Muscle layer of duodenum (tissue), 2 donors: Measurements from ENCODE around the gene TMEM204.
A peak's percentile ranks its signal among the peaks of the same experiment; 100 is the strongest.

Experiments
- H3K27ac ChIP-seq: one replicate; pipeline ENCODE4 v1.7.0; 2013; ENCODE audit warnings: mild to moderate bottlenecking, low read length
- H3K27me3 ChIP-seq: one replicate; pipeline ENCODE4 v1.7.0; 2013; ENCODE audit warnings: low read depth, mild to moderate bottlenecking, control low read depth, low read length
- H3K36me3 ChIP-seq, 2 donors: one replicate each; pipeline ENCODE4 v1.7.0; 2013; ENCODE audit warnings: low read length in 2 of 2, control low read depth in 1 of 2, mild to moderate bottlenecking in 1 of 2; ENCODE audit not compliant: insufficient read depth in 2 of 2, control insufficient read depth in 1 of 2
- H3K4me1 ChIP-seq, 2 donors: one replicate each; pipeline ENCODE4 v1.7.0; 2013; ENCODE audit warnings: low read length in 2 of 2, mild to moderate bottlenecking in 2 of 2, control low read depth in 1 of 2, moderate library complexity in 1 of 2; ENCODE audit not compliant: insufficient read depth in 2 of 2, control insufficient read depth in 1 of 2
- H3K4me3 ChIP-seq, 2 donors: one replicate each; pipeline ENCODE4 v1.7.0; 2013; ENCODE audit warnings: low read length in 2 of 2, low read depth in 1 of 2, mild to moderate bottlenecking in 1 of 2
- H3K9me3 ChIP-seq, 2 donors: one replicate each; pipeline ENCODE4 v1.7.0; 2013; ENCODE audit warnings: low read length in 2 of 2, control low read depth in 1 of 2, mild to moderate bottlenecking in 1 of 2; ENCODE audit not compliant: control insufficient read depth in 1 of 2
- donor health status: healthy.

TMEM204 gene

GRCh38 chr16:1543085-1543896 is 9.8 kb downstream of the TMEM204 start:
- H3K36me3 ChIP-seq = peaks cover 10 to 34% of the 10 kb centered on the region in 2 donors
- no peaks in the 10 kb centered on the region for H3K9me3 ChIP-seq
- H3K27me3 ChIP-seq = no peaks in the 10 kb centered on the region
- H3K27ac ChIP-seq = no peak overlapping the region
- peaks cover 13 to 55% of the 10 kb centered on the region in 2 donors for H3K4me1 ChIP-seq
- no peak overlapping the region for H3K4me3 ChIP-seq

- peaks cover 3 to 17% of the 10 kb centered on the region in 2 donors for H3K36me3 ChIP-seq
- H3K27me3 ChIP-seq = no peaks in the 10 kb centered on the region
- H3K9me3 ChIP-seq = no peaks in the 10 kb centered on the region
- peak overlapping the region in 1 of 2 donors; percentile 43 for H3K4me3 ChIP-seq
- peaks cover 13 to 58% of the 10 kb centered on the region in 2 donors for H3K4me1 ChIP-seq
- peak overlapping the region; percentile 52 for H3K27ac ChIP-seq
Measured at GRCh38 chr16:1545044-1546040, 11.9 kb downstream of the TMEM204 start.

GRCh38 chr16:1546430-1546829 is 13.0 kb downstream of the TMEM204 start:
- peaks cover 0 to 15% of the 10 kb centered on the region in 2 donors for H3K36me3 ChIP-seq
- H3K27ac ChIP-seq = no peak overlapping the region

GRCh38 chr16:1548233-1548632 is 14.8 kb downstream of the TMEM204 start:
- H3K4me1 ChIP-seq = peaks cover 11 to 54% of the 10 kb centered on the region in 2 donors
- no peaks in the 10 kb centered on the region for H3K27me3 ChIP-seq
- H3K4me3 ChIP-seq = no peak overlapping the region
- H3K27ac ChIP-seq = no peak overlapping the region
- no peaks in the 10 kb centered on the region for H3K9me3 ChIP-seq
- H3K36me3 ChIP-seq = peaks cover 0 to 4% of the 10 kb centered on the region in 2 donors

More at GRCh38 chr16:1546430-1546829, 13.0 kb downstream of the TMEM204 start:
- Histone ChIP-seq H3K4me1 (peaks cover 13 to 62% of the 10 kb centered on the region in 2 donors), H3K9me3 (no peaks in the 10 kb centered on the region), H3K4me3 (peak overlapping the region in 1 of 2 donors; percentile 43), H3K27me3 (no peaks in the 10 kb centered on the region)

GRCh38 chr16:1548727-1549126 is 15.3 kb downstream of the TMEM204 start:
- Histone ChIP-seq H3K27me3 (no peaks in the 10 kb centered on the region), H3K4me1 (peaks cover 11 to 53% of the 10 kb centered on the region in 2 donors), H3K9me3 (no peaks in the 10 kb centered on the region), H3K36me3 (peaks cover 0 to 4% of the 10 kb centered on the region in 2 donors), H3K27ac (no peak overlapping the region), H3K4me3 (no peak overlapping the region)

GRCh38 chr16:1550069-1550468 is 16.6 kb downstream of the TMEM204 start:
- no peaks in the 10 kb centered on the region for H3K9me3 ChIP-seq
- peaks cover 3 to 12% of the 10 kb centered on the region in 2 donors for H3K36me3 ChIP-seq
- no peak overlapping the region for H3K27ac ChIP-seq
- no peak overlapping the region for H3K4me3 ChIP-seq
- H3K4me1 ChIP-seq = peaks cover 11 to 53% of the 10 kb centered on the region in 2 donors
- H3K27me3 ChIP-seq = no peaks in the 10 kb centered on the region

- no peak overlapping the region for H3K27ac ChIP-seq
- no peaks in the 10 kb centered on the region for H3K9me3 ChIP-seq
- no peak overlapping the region for H3K4me3 ChIP-seq
- peaks cover 7 to 49% of the 10 kb centered on the region in 2 donors for H3K4me1 ChIP-seq
- H3K27me3 ChIP-seq = no peaks in the 10 kb centered on the region
- peaks cover 7 to 18% of the 10 kb centered on the region in 2 donors for H3K36me3 ChIP-seq
Measured at GRCh38 chr16:1550696-1551095, 17.2 kb downstream of the TMEM204 start.

- Histone ChIP-seq H3K36me3 (peaks cover 7 to 19% of the 10 kb centered on the region in 2 donors), H3K4me1 (peaks cover 3 to 44% of the 10 kb centered on the region in 2 donors), H3K27ac (no peak overlapping the region), H3K27me3 (no peaks in the 10 kb centered on the region), H3K4me3 (no peak overlapping the region), H3K9me3 (no peaks in the 10 kb centered on the region)
Measured at GRCh38 chr16:1551166-1551565, 17.7 kb downstream of the TMEM204 start.

- Histone ChIP-seq H3K4me1 (peaks cover 0 to 35% of the 10 kb centered on the region in 2 donors), H3K36me3 (peaks cover 7 to 27% of the 10 kb centered on the region in 2 donors), H3K27ac (no peak overlapping the region)
Measured at GRCh38 chr16:1552129-1552528, 18.7 kb downstream of the TMEM204 start.

GRCh38 chr16:1553946-1554825 is 20.7 kb downstream of the TMEM204 start:
- no peak overlapping the region for H3K27ac ChIP-seq
- no peaks in the 10 kb centered on the region for H3K27me3 ChIP-seq
- no peak overlapping the region for H3K4me3 ChIP-seq
- peaks cover 13 to 48% of the 10 kb centered on the region in 2 donors for H3K36me3 ChIP-seq
- peaks cover 0 to 27% of the 10 kb centered on the region in 2 donors for H3K4me1 ChIP-seq
- H3K9me3 ChIP-seq = no peaks in the 10 kb centered on the region

More at GRCh38 chr16:1552129-1552528, 18.7 kb downstream of the TMEM204 start:
- Histone ChIP-seq H3K4me3 (no peak overlapping the region), H3K9me3 (no peaks in the 10 kb centered on the region), H3K27me3 (no peaks in the 10 kb centered on the region)
